HL-60 (cell line): Measurements from ENCODE around the gene RNASEH2C.

ENCODE experiments used
- DNase-seq, 2 experiments: peaks; one replicate each; pipeline ENCODE4 v3.0.0-alpha.2; 2010 to 2020; ENCODE audit warnings: low read depth in 1 of 2, low spot score in 1 of 2
- H3K27ac ChIP-seq: fragments of 250-450 bp; sonication (Bioruptor Pico); replicated peaks from 2 replicates; pipeline ENCODE4 v1.5.1; 2020; ENCODE audit warnings: mild to moderate bottlenecking, moderate library complexity
- H3K27me3 ChIP-seq: fragments of 250-450 bp; sonication (Bioruptor Pico); 2 replicates; pipeline ENCODE4 v1.5.1; 2021; ENCODE audit warnings: mild to moderate bottlenecking, moderate library complexity; ENCODE audit not compliant: insufficient read depth, poor library complexity, severe bottlenecking
- H3K4me3 ChIP-seq: replicated peaks from 2 replicates; pipeline ENCODE4 v1.5.1; 2011; ENCODE audit warnings: mild to moderate bottlenecking, control low read depth, low read length; ENCODE audit not compliant: insufficient read depth
- GABPA ChIP-seq: IDR thresholded peaks from 2 replicates; pipeline ENCODE4 v1.6.1; 2012; ENCODE audit warnings: low read depth
- POLR2AphosphoS5 ChIP-seq: IDR thresholded peaks from 2 replicates; pipeline ENCODE4 v1.6.1; 2012; ENCODE audit warnings: low read depth
- SPI1 ChIP-seq: IDR thresholded peaks from 2 replicates; pipeline ENCODE4 v1.6.1; 2012; ENCODE audit warnings: low read depth, mild to moderate bottlenecking, borderline replicate concordance
- TF ChIP-seq, protein P1 (sequence below): IDR thresholded peaks from one replicate; pipeline ENCODE4 v1.5.1; 2011; ENCODE audit warnings: low read length, control low read depth, inconsistent platforms; ENCODE audit not compliant: insufficient read depth
- TF ChIP-seq, protein P2 (sequence below): IDR thresholded peaks from 2 replicates; pipeline ENCODE4 v1.6.1; 2012; ENCODE audit warnings: low read depth; ENCODE audit not compliant: insufficient replicate concordance

RNASEH2C gene

DNA sequence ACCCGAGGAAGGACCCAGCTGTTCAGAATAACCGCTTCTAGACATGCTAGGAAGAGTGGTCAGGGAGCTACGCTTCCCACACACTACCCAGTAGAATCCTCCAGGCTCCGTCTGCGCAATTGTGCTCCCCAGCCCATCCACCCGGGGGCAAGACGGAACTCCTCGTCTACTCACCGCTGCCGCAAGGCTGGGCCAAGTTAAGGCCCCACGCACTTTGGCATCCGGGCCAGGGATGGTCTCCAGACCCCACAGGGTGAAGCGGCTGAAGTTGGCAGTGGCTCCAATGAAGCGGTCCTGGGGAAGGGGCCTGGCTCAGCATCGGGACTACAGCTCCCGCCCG lies 757 bp downstream of the RNASEH2C start:
- Histone ChIP-seq H3K27me3 (no peaks in the 10 kb centered on the region), H3K27ac (peak overlapping the region; percentile 76), H3K4me3 (peak overlapping the region; percentile 72)
- DNase-seq: peak; percentile 43 to 70
- TF ChIP-seq, protein P1, sequence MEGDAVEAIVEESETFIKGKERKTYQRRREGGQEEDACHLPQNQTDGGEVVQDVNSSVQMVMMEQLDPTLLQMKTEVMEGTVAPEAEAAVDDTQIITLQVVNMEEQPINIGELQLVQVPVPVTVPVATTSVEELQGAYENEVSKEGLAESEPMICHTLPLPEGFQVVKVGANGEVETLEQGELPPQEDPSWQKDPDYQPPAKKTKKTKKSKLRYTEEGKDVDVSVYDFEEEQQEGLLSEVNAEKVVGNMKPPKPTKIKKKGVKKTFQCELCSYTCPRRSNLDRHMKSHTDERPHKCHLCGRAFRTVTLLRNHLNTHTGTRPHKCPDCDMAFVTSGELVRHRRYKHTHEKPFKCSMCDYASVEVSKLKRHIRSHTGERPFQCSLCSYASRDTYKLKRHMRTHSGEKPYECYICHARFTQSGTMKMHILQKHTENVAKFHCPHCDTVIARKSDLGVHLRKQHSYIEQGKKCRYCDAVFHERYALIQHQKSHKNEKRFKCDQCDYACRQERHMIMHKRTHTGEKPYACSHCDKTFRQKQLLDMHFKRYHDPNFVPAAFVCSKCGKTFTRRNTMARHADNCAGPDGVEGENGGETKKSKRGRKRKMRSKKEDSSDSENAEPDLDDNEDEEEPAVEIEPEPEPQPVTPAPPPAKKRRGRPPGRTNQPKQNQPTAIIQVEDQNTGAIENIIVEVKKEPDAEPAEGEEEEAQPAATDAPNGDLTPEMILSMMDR: no peak
- 0 out of 2 replicates have a peak, but pooled peaks have one; percentile 59 for TF ChIP-seq POLR2AphosphoS5
- TF ChIP-seq, protein P2, sequence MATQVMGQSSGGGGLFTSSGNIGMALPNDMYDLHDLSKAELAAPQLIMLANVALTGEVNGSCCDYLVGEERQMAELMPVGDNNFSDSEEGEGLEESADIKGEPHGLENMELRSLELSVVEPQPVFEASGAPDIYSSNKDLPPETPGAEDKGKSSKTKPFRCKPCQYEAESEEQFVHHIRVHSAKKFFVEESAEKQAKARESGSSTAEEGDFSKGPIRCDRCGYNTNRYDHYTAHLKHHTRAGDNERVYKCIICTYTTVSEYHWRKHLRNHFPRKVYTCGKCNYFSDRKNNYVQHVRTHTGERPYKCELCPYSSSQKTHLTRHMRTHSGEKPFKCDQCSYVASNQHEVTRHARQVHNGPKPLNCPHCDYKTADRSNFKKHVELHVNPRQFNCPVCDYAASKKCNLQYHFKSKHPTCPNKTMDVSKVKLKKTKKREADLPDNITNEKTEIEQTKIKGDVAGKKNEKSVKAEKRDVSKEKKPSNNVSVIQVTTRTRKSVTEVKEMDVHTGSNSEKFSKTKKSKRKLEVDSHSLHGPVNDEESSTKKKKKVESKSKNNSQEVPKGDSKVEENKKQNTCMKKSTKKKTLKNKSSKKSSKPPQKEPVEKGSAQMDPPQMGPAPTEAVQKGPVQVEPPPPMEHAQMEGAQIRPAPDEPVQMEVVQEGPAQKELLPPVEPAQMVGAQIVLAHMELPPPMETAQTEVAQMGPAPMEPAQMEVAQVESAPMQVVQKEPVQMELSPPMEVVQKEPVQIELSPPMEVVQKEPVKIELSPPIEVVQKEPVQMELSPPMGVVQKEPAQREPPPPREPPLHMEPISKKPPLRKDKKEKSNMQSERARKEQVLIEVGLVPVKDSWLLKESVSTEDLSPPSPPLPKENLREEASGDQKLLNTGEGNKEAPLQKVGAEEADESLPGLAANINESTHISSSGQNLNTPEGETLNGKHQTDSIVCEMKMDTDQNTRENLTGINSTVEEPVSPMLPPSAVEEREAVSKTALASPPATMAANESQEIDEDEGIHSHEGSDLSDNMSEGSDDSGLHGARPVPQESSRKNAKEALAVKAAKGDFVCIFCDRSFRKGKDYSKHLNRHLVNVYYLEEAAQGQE: no peak
- no peak for TF ChIP-seq SPI1
- TF ChIP-seq GABPA: no peak

GRCh38 chr11:65718964-65719492 lies 1.6 kb downstream of the RNASEH2C start:
- DNase-seq: peak in 1 of 2 experiments; percentile 18
- Histone ChIP-seq H3K4me3 (peak overlapping the region; percentile 72), H3K27me3 (no peaks in the 10 kb centered on the region), H3K27ac (peak overlapping the region; percentile 76; the same call in 1 of the 2 replicates)
- TF ChIP-seq, protein P2: no peak
- peak; percentile 62 for TF ChIP-seq POLR2AphosphoS5

GRCh38 chr11:65718531-65718930 lies 2.1 kb downstream of the RNASEH2C start:
- TF ChIP-seq POLR2AphosphoS5 (no peak), SPI1 (no peak), GABPA (no peak)
- TF ChIP-seq, protein P2: no peak
- TF ChIP-seq, protein P1: no peak
- Histone ChIP-seq H3K27ac (peak overlapping the region; percentile 76; the same call in 1 of the 2 replicates), H3K4me3 (peak overlapping the region; percentile 72), H3K27me3 (no peaks in the 10 kb centered on the region)
- no peak for DNase-seq
